Upper lobe of left lung (tissue), 4 donors: ENCODE data around the gene CES2.

ENCODE experiments used
- CTCF ChIP-seq, 6 experiments: fragments of 450-650 bp in 4 of 6; fragments of 200-600 bp in 2 of 6; sonication (generic) in 2 of 6; IDR thresholded peaks; one replicate each; pipeline ENCODE4 v1.5.1; 2016 to 2019; ENCODE audit warnings: antibody characterized with exemption in 6 of 6
- EP300 ChIP-seq, 4 donors: sonication (generic); formaldehyde crosslinking; IDR thresholded peaks; one replicate each; pipeline ENCODE4 v1.5.1; 2017; ENCODE audit warnings: antibody characterized with exemption in 4 of 4, control low read depth in 2 of 4
- POLR2A ChIP-seq, 4 donors: fragments of 450-650 bp; IDR thresholded peaks; one replicate each; pipeline ENCODE4 v1.5.1; 2016 to 2017; ENCODE audit warnings: antibody characterized with exemption in 4 of 4, mild to moderate bottlenecking in 2 of 4

DNA sequence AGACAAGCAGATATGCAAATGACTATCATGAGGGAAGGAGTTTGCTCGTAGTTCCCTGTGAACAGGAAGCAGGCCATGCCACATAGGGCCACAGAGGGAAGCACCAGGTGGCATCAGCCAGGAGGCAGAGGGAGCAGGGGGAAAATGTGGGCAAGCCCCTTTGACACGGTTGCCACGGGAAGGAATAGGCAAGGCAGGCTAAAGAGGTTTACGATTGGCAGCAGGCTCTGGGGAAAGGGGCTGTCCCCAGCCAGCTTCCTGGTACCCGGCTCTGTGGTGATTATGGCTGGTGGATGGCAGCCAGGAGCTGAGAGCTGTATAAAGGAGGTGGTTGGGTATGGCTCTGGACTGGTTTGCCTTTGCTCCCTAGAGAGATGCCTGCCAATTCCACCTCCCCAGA is 26.6 kb downstream of the CES2 start:
- no peak for TF ChIP-seq POLR2A (IDR thresholded peaks at IDR 0.05)
- no peak for TF ChIP-seq CTCF (IDR thresholded peaks at IDR 0.05)
- no peak for TF ChIP-seq EP300 (IDR thresholded peaks at IDR 0.05)
